Measurements from ENCODE around the gene VWA5B2. TPM values are rescaled to one million over a fixed set of nuclear protein-coding genes. Genes with fewer than 3 reads are reported as not detected.
A peak's percentile ranks its signal among the peaks of the same experiment; 100 is the strongest.

VWA5B2 gene
- total RNA-seq, 1 experiment from 2014 or later, result 0.90 TPM

- CTCF ChIA-PET, result interaction anchor here (1.7 kb wide), 1 partner anchor 22 kb away, joined by 5 read pairs; the partner anchor contains the start of gene CAMK2N2
- Mint-ChIP-seq H3K36me3 (ENCODE audit: insufficient read depth, unreplicated experiment) (peaks cover 31% of the 10 kb centered on the region), H3K9me3 (ENCODE audit: low read depth, unreplicated experiment) (no peaks in the 10 kb centered on the region), H3K27ac (ENCODE audit: unreplicated experiment) (no peak overlapping the region), H3K4me1 (ENCODE audit: low read depth, unreplicated experiment) (peaks cover 6% of the 10 kb centered on the region), H3K27me3 (ENCODE audit: unreplicated experiment) (peaks cover 39% of the 10 kb centered on the region), H3K4me3 (ENCODE audit: low read depth, unreplicated experiment) (no peak overlapping the region)
- TF ChIP-seq CTCF (IDR thresholded peaks at IDR 0.05; ENCODE audit: unreplicated experiment), result no peak
- intact Hi-C loops (cut with micrococcal nuclease; ENCODE audit: unreplicated experiment), result no loop called here
- no TSS peak for BruUV-seq (replicated peaks)
- DNase-seq, result no peak
Observed at GRCh38 chr3:184239221-184239620, 9.8 kb downstream of the VWA5B2 start.

DNA sequence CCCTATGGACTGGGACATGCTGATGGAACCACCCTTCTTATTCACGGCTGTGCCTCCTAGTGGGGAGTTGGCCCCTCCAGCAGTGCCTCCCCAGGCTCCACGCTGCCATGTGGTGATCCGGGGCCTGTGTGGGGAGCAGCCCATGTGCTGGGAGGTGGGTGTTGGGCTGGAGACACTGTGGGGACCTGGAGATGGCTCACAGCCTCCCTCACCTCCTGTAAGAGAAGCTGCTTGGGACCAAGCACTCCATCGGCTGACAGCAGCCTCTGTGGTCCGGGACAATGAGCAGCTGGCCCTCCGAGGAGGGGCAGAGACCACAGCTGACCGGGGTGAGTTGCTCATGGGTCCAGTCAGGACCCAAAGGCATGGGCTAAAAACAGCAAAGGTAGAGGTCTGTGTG, 10.3 kb downstream of the VWA5B2 start:
- Mint-ChIP-seq H3K36me3 (ENCODE audit: insufficient read depth, unreplicated experiment) (peaks cover 32% of the 10 kb centered on the region), H3K9me3 (ENCODE audit: low read depth, unreplicated experiment) (no peaks in the 10 kb centered on the region), H3K27me3 (ENCODE audit: unreplicated experiment) (peaks cover 39% of the 10 kb centered on the region), H3K4me3 (ENCODE audit: low read depth, unreplicated experiment) (no peak overlapping the region), H3K27ac (ENCODE audit: unreplicated experiment) (no peak overlapping the region), H3K4me1 (ENCODE audit: low read depth, unreplicated experiment) (peaks cover 1% of the 10 kb centered on the region)
- DNase-seq, result no peak
- intact Hi-C loops (cut with micrococcal nuclease; ENCODE audit: unreplicated experiment), result loop anchor here (5.0 kb wide), 1 partner anchor 197 kb away; no protein-coding TSS in a partner anchor
- CTCF ChIA-PET, result interaction anchor here (1.1 to 3.6 kb wide), 5 partner anchors 10 to 95 kb away, joined by 3 to 29 read pairs (median 5); partner anchors contain the start of genes CAMK2N2 and VWA5B2
- no TSS peak for BruUV-seq (replicated peaks)
- no peak for TF ChIP-seq CTCF (IDR thresholded peaks at IDR 0.05; ENCODE audit: unreplicated experiment)

GRCh38 chr3:184240384-184241140, 11.2 kb downstream of the VWA5B2 start:
- CTCF ChIA-PET, result interaction anchor here (0.5 to 3.6 kb wide), 9 partner anchors 11 to 345 kb away, joined by 3 to 29 read pairs (median 5); partner anchors contain the start of genes AP2M1, CAMK2N2, DVL3 and VWA5B2
- no peak for TF ChIP-seq CTCF (IDR thresholded peaks at IDR 0.05; ENCODE audit: unreplicated experiment)
- no peak overlapping the region for H3K27ac Mint-ChIP-seq (ENCODE audit: unreplicated experiment)
- no TSS peak for BruUV-seq (replicated peaks)
- intact Hi-C loops (cut with micrococcal nuclease; ENCODE audit: unreplicated experiment), result loop anchor here (5.0 kb wide), 1 partner anchor 198 kb away; no protein-coding TSS in a partner anchor
- DNase-seq, result peak; percentile 44
- H3K4me1 Mint-ChIP-seq (ENCODE audit: low read depth, unreplicated experiment), result no peaks in the 10 kb centered on the region
- H3K4me3 Mint-ChIP-seq (ENCODE audit: low read depth, unreplicated experiment), result peak overlapping the region; percentile 56
- peaks cover 37% of the 10 kb centered on the region for H3K36me3 Mint-ChIP-seq (ENCODE audit: insufficient read depth, unreplicated experiment)
- no peaks in the 10 kb centered on the region for H3K9me3 Mint-ChIP-seq (ENCODE audit: low read depth, unreplicated experiment)
- H3K27me3 Mint-ChIP-seq (ENCODE audit: unreplicated experiment), result peaks cover 39% of the 10 kb centered on the region

GRCh38 chr3:184241141-184241446, 11.7 kb downstream of the VWA5B2 start:
- H3K27me3 Mint-ChIP-seq (ENCODE audit: unreplicated experiment), result peaks cover 39% of the 10 kb centered on the region
- no peak for DNase-seq
- CTCF ChIA-PET, result interaction anchor here (1.0 to 3.6 kb wide), 10 partner anchors 11 to 345 kb away, joined by 3 to 29 read pairs (median 5); partner anchors contain the start of genes ABCF3, AP2M1, CAMK2N2 and DVL3
- peaks cover 39% of the 10 kb centered on the region for H3K36me3 Mint-ChIP-seq (ENCODE audit: insufficient read depth, unreplicated experiment)
- intact Hi-C loops (cut with micrococcal nuclease; ENCODE audit: unreplicated experiment), result loop anchor here (5.0 kb wide), 1 partner anchor 199 kb away; no protein-coding TSS in a partner anchor
- H3K9me3 Mint-ChIP-seq (ENCODE audit: low read depth, unreplicated experiment), result no peaks in the 10 kb centered on the region
- BruUV-seq (replicated peaks), result no TSS peak
- H3K27ac Mint-ChIP-seq (ENCODE audit: unreplicated experiment), result no peak overlapping the region
- no peaks in the 10 kb centered on the region for H3K4me1 Mint-ChIP-seq (ENCODE audit: low read depth, unreplicated experiment)
- TF ChIP-seq CTCF (IDR thresholded peaks at IDR 0.05; ENCODE audit: unreplicated experiment), result no peak
- peak overlapping the region; percentile 56 for H3K4me3 Mint-ChIP-seq (ENCODE audit: low read depth, unreplicated experiment)
